ENCODE measurements around the gene ELF4. TPM values are rescaled to one million over a fixed set of nuclear protein-coding genes. Genes with fewer than 3 reads are reported as not detected.

ELF4 gene
- total RNA-seq, 2 experiments from 2014 or later, result 28.0 to 28.2 TPM

DNA sequence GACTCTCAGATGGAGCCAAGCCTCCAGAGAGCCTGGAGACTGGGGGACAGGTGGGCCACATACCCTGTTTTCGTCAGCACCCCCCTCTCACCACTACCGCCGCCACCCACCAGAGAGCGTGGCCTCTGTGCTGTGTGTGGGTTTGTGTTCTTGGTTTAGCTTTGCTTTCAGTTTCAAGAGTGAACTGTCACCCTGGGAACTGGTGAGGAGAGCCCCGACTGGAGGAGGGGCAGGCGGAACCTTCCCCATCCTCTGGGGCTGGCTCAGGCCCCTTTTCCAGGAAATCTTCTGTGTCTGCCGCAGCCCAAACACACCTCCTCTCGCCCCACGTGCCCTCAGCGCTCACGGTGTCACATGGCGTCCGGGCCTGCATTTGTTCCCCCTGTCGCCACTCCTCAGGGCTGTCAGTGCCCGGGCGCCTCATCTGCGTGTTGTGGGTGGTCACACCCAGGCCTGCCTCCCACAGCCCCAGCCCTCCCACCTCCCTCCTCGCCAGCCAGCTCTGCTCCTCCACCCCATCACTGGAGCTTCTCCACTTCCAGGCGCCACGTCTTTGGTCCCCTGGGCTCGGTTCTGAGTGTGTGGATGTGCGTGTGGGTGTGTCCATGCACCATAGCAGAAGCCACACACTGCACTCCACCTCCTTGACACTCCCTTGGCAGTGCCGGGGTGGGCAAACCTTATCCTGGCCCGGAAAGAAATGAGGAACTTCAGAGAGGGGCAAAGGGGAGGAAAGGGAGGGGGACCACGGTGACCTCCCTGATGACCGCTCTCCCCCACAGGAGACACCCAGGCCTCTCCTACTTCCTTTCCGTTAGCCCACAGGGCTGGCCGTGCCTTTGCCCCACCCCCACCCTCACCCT is 27.8 kb downstream of the ELF4 start:
- H3K4me1 Mint-ChIP-seq (ENCODE audit: low read depth), result peaks cover 64% of the 10 kb centered on the region
- POLR2A ChIA-PET, result interaction anchor here (0.8 to 3.7 kb wide), 5 partner anchors 10 to 90 kb away, joined by 4 to 17 read pairs (median 6); partner anchors contain the start of genes AIFM1 and RAB33A
- H3K27me3 Mint-ChIP-seq, result no peaks in the 10 kb centered on the region
- CTCF ChIA-PET, result interaction anchor here (1.0 to 5.9 kb wide), 6 partner anchors 25 to 157 kb away, joined by 4 to 125 read pairs (median 24); partner anchors contain the start of genes ELF4 and RAB33A
- H3K4me3 Mint-ChIP-seq, result peak overlapping the region; percentile 41
- peak overlapping the region; percentile 86 for H3K27ac Mint-ChIP-seq
- intact Hi-C loops (cut with micrococcal nuclease), result loop anchor here (1.0 to 2.0 kb wide), 5 partner anchors 10 to 186 kb away; partner anchors contain the start of gene ZNF280C
- H3K9me3 Mint-ChIP-seq, result no peaks in the 10 kb centered on the region
- DNase-seq, result peak; percentile 88
- no peaks in the 10 kb centered on the region for H3K36me3 Mint-ChIP-seq

GRCh38 chrX:130081421-130082045 is 28.8 kb downstream of the ELF4 start:
- H3K27me3 Mint-ChIP-seq, result no peaks in the 10 kb centered on the region
- H3K36me3 Mint-ChIP-seq, result no peaks in the 10 kb centered on the region
- ChIA-PET POLR2A (interaction anchor here (0.9 to 3.7 kb wide), 4 partner anchors 10 to 91 kb away, joined by 5 to 17 read pairs (median 6); partner anchors contain the start of gene RAB33A), CTCF (interaction anchor here (1.0 to 5.9 kb wide), 13 partner anchors 17 to 156 kb away, joined by 3 to 125 read pairs (median 6); partner anchors contain the start of genes ELF4 and RAB33A)
- intact Hi-C loops (cut with micrococcal nuclease), result loop anchor here (1.0 to 2.0 kb wide), 5 partner anchors 11 to 187 kb away; partner anchors contain the start of gene ZNF280C
- DNase-seq, result no peak
- H3K4me1 Mint-ChIP-seq (ENCODE audit: low read depth), result peaks cover 59% of the 10 kb centered on the region
- peak overlapping the region; percentile 48 for H3K4me3 Mint-ChIP-seq
- peak overlapping the region; percentile 86 for H3K27ac Mint-ChIP-seq
- H3K9me3 Mint-ChIP-seq, result no peaks in the 10 kb centered on the region

DNA sequence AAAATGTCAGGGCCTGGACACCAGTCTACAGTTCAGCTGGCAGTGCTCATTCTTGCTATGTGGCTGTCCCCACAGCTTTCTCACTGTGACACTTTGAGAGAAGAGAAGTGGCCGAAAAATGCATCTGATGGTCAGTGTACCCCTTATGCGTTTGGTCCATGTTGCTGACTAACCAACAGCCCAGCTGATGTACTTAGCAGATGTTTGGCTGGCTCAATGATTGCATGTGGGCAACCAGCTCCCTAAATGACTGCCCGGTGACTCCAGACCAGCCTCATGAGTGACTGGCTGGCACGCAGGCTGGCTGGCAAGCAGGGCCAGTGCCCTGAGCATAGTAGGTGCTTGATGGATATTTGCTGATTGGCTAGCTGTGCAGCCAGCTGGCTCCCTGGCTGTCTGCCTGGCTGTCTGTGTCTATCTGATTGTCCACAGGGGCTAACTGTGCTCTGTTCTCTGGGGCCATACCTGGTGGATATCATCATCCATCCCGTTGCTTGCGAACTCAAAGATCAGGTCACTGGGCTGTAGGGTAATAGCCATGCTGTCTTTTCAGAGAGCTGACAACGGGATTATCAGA is 29.4 kb downstream of the ELF4 start:
- Mint-ChIP-seq H3K27ac (peak overlapping the region; percentile 86), H3K36me3 (no peaks in the 10 kb centered on the region), H3K4me3 (no peak overlapping the region), H3K27me3 (no peaks in the 10 kb centered on the region), H3K4me1 (ENCODE audit: low read depth) (peaks cover 52% of the 10 kb centered on the region), H3K9me3 (no peaks in the 10 kb centered on the region)
- no peak for DNase-seq
- CTCF ChIA-PET, result interaction anchor here (0.7 to 5.9 kb wide), 18 partner anchors 8 to 426 kb away, joined by 3 to 125 read pairs (median 4); partner anchors contain the start of genes APLN, ELF4 and RAB33A
- intact Hi-C loops (cut with micrococcal nuclease), result loop anchor here (1.0 kb wide), 1 partner anchor 111 kb away; no protein-coding TSS in a partner anchor
- POLR2A ChIA-PET, result interaction anchor here (0.6 to 3.7 kb wide), 2 partner anchors 12 to 41 kb away, joined by 3 to 17 read pairs; no protein-coding TSS in a partner anchor

- ChIA-PET POLR2A (interaction anchor here (3.7 kb wide), 1 partner anchor 42 kb away, joined by 17 read pairs; no protein-coding TSS in a partner anchor), CTCF (interaction anchor here (0.6 to 5.9 kb wide), 27 partner anchors 9 to 425 kb away, joined by 3 to 125 read pairs (median 5); partner anchors contain the start of genes AIFM1, APLN, ELF4 and RAB33A)
- peak overlapping the region; percentile 50 for H3K27ac Mint-ChIP-seq
Measured at GRCh38 chrX:130079824-130080406, 30.4 kb downstream of the ELF4 start.

GRCh38 chrX:130075777-130076176 is 34.5 kb downstream of the ELF4 start:
- H3K4me1 Mint-ChIP-seq (ENCODE audit: low read depth), result peaks cover 6% of the 10 kb centered on the region
- H3K36me3 Mint-ChIP-seq, result peaks cover 7% of the 10 kb centered on the region
- no peak overlapping the region for H3K27ac Mint-ChIP-seq
- intact Hi-C loops (cut with micrococcal nuclease), result no loop called here
- ChIA-PET POLR2A (no interaction called here), CTCF (interaction anchor here (1.0 to 1.7 kb wide), 4 partner anchors 15 to 475 kb away, joined by 3 to 6 read pairs (median 3); no protein-coding TSS in a partner anchor)
- H3K9me3 Mint-ChIP-seq, result no peaks in the 10 kb centered on the region
- H3K27me3 Mint-ChIP-seq, result no peaks in the 10 kb centered on the region
- H3K4me3 Mint-ChIP-seq, result no peak overlapping the region
- no peak for DNase-seq

More at GRCh38 chrX:130079824-130080406, 30.4 kb downstream of the ELF4 start:
- H3K27me3 Mint-ChIP-seq, result no peaks in the 10 kb centered on the region
- no peaks in the 10 kb centered on the region for H3K36me3 Mint-ChIP-seq
- no peaks in the 10 kb centered on the region for H3K9me3 Mint-ChIP-seq
- H3K4me1 Mint-ChIP-seq (ENCODE audit: low read depth), result peaks cover 42% of the 10 kb centered on the region
- intact Hi-C loops (cut with micrococcal nuclease), result loop anchor here (1.0 kb wide), 1 partner anchor 112 kb away; no protein-coding TSS in a partner anchor
- no peak overlapping the region for H3K4me3 Mint-ChIP-seq
- peak; percentile 67 for DNase-seq

- H3K27ac Mint-ChIP-seq, result no peak overlapping the region
Measured at GRCh38 chrX:130072345-130072740, 38.0 kb downstream of the ELF4 start.

GRCh38 chrX:130071611-130072344 is 38.5 kb downstream of the ELF4 start:
- CTCF ChIA-PET, result interaction anchor here (1.5 to 2.1 kb wide), 2 partner anchors 8 to 11 kb away, joined by 4 to 7 read pairs; no protein-coding TSS in a partner anchor
- POLR2A ChIA-PET, result no interaction called here
- H3K27ac Mint-ChIP-seq, result no peak overlapping the region
- no peaks in the 10 kb centered on the region for H3K9me3 Mint-ChIP-seq
- DNase-seq, result no peak
- H3K36me3 Mint-ChIP-seq, result peaks cover 15% of the 10 kb centered on the region
- H3K27me3 Mint-ChIP-seq, result no peaks in the 10 kb centered on the region
- no peak overlapping the region for H3K4me3 Mint-ChIP-seq
- intact Hi-C loops (cut with micrococcal nuclease), result no loop called here
- no peaks in the 10 kb centered on the region for H3K4me1 Mint-ChIP-seq (ENCODE audit: low read depth)

More at GRCh38 chrX:130072345-130072740, 38.0 kb downstream of the ELF4 start:
- ChIA-PET POLR2A (no interaction called here), CTCF (interaction anchor here (2.1 kb wide), 1 partner anchor 8 kb away, joined by 7 read pairs; no protein-coding TSS in a partner anchor)
- Mint-ChIP-seq H3K9me3 (no peaks in the 10 kb centered on the region), H3K27me3 (no peaks in the 10 kb centered on the region), H3K36me3 (peaks cover 11% of the 10 kb centered on the region), H3K4me1 (ENCODE audit: low read depth) (no peaks in the 10 kb centered on the region), H3K4me3 (no peak overlapping the region)
- intact Hi-C loops (cut with micrococcal nuclease), result no loop called here
- DNase-seq, result no peak

GRCh38 chrX:130066975-130067615 is 43.2 kb downstream of the ELF4 start:
- CTCF ChIA-PET, result interaction anchor here (0.8 kb wide), 1 partner anchor 11 kb away, joined by 3 read pairs; no protein-coding TSS in a partner anchor
- no peak overlapping the region for H3K4me3 Mint-ChIP-seq
- peaks cover 8% of the 10 kb centered on the region for H3K36me3 Mint-ChIP-seq
- intact Hi-C loops (cut with micrococcal nuclease), result loop anchor here (10.0 kb wide), 1 partner anchor 62 kb away; no protein-coding TSS in a partner anchor
- no peaks in the 10 kb centered on the region for H3K4me1 Mint-ChIP-seq (ENCODE audit: low read depth)
- no peak overlapping the region for H3K27ac Mint-ChIP-seq
- no peaks in the 10 kb centered on the region for H3K27me3 Mint-ChIP-seq
- POLR2A ChIA-PET, result no interaction called here
- DNase-seq, result no peak
- H3K9me3 Mint-ChIP-seq, result no peaks in the 10 kb centered on the region

DNA sequence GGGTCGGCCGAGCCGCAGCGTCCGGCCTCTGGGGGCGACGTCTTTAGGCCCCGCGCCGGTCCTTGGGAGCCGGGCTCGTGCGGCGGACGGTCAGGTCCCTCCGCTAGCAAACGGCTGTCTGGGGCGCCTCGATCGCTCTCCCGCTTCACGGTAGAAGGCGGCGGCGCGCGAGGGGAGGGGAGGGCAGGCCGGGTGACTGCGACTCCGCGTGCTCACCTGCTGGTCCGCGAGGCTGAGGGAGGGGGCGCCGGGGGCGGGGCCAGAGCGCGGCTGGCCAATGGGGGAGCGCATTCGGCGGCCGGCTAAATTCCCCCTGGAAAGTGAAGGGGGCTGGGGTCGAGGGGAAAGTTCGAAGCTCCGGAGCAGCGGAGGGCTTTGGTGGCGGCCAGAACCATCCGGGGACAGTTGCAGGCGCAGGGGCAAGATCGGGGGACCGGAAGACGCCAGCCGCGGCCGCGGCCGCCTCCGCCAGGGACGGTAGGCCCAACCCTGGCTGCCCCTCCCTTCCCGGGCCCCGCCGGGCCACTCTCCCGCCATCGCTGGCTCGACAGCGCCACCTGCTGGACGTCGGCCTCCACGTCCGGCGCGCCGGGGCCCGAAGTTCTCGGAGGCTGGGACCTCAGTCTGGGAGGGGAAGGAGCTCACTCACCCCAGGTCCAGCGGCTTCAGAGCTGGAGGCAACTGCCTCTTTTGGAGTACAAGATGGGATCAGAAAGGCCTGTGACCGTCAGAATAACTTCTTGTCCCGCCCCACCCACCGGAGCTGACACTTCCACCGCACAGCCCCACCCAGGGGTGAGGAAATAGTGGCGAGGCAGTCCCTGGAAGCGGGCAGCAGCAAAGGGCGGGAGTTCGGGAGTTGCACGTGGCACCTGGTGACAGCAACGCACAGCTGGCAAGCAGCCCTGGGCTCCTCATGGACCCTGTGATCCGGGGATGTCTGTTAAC is 49.9 kb downstream of the ELF4 start:
- peak overlapping the region; percentile 73 for H3K4me3 Mint-ChIP-seq
- H3K27ac Mint-ChIP-seq, result peak overlapping the region; percentile 60
- H3K36me3 Mint-ChIP-seq, result no peaks in the 10 kb centered on the region
- H3K27me3 Mint-ChIP-seq, result no peaks in the 10 kb centered on the region
- H3K4me1 Mint-ChIP-seq (ENCODE audit: low read depth), result peaks cover 6% of the 10 kb centered on the region
- CTCF ChIA-PET, result interaction anchor here (0.5 to 2.0 kb wide), 38 partner anchors 8 to 469 kb away, joined by 3 to 27 read pairs (median 4); partner anchors contain the start of gene APLN
- intact Hi-C loops (cut with micrococcal nuclease), result loop anchor here (1.0 to 10.0 kb wide), 4 partner anchors 56 to 453 kb away; no protein-coding TSS in a partner anchor
- POLR2A ChIA-PET, result interaction anchor here (0.9 to 1.0 kb wide), 2 partner anchors 11 to 135 kb away, joined by 3 read pairs; no protein-coding TSS in a partner anchor
- peak; percentile 88 for DNase-seq
- H3K9me3 Mint-ChIP-seq, result no peaks in the 10 kb centered on the region
